NB4 (cell line): ENCODE data around the gene GOLGA8S.
"Not testable (repeated sequence)": the region's sequence is repeated elsewhere in the genome, so short reads cannot be mapped to it uniquely, and the experiment has no call there.

Experiments used
- DNase-seq: peaks from one replicate; pipeline ENCODE4 v3.0.0; 2010; ENCODE audit warnings: low read depth
- H3K4me3 ChIP-seq: one replicate; pipeline ENCODE4 v1.5.1; 2011; ENCODE audit warnings: mild to moderate bottlenecking, low read depth, low read length, moderate library complexity
- MYC ChIP-seq: IDR thresholded peaks from 2 replicates; pipeline ENCODE4 v1.6.1; 2011; ENCODE audit warnings: low read depth, low read length
- POLR2A ChIP-seq: IDR thresholded peaks from 2 replicates; pipeline ENCODE4 v1.6.1; 2011; ENCODE audit warnings: mild to moderate bottlenecking; ENCODE audit not compliant: insufficient read length; ENCODE audit errors: extremely low read depth
- TF ChIP-seq, protein P1 (sequence below): IDR thresholded peaks from 2 replicates; pipeline ENCODE4 v1.6.1; 2011; ENCODE audit warnings: low read depth, low read length
- TF ChIP-seq, protein P2 (sequence below): IDR thresholded peaks from one replicate; pipeline ENCODE4 v1.5.1; 2012; ENCODE audit warnings: low read depth, low read length

The GOLGA8S gene

DNA sequence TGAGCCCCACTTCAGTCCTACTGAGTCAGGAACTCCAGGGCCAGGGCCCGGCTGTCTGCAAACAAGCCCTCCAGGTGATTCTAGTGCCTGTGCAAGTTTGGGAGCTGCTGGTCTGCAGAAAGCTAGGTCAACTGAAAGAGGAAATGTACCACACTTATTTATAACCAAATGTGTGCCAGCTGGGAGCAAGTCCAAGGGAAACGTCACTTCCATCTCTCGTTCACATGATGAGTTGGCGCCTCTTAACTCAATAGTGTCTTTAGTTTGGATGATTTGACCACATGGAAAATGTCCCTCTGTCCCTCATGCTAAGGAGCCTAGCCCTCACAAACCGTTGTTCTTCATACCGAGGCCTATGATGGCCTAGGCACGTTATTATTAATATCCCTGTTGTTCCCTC is 43.2 kb downstream of the GOLGA8S start:
- DNase-seq: no peak
- no peak overlapping the region for H3K4me3 ChIP-seq
- TF ChIP-seq, protein P1, sequence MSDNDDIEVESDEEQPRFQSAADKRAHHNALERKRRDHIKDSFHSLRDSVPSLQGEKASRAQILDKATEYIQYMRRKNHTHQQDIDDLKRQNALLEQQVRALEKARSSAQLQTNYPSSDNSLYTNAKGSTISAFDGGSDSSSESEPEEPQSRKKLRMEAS: no peak
- TF ChIP-seq MYC: no peak
- TF ChIP-seq POLR2A: no peak
- TF ChIP-seq, protein P2, sequence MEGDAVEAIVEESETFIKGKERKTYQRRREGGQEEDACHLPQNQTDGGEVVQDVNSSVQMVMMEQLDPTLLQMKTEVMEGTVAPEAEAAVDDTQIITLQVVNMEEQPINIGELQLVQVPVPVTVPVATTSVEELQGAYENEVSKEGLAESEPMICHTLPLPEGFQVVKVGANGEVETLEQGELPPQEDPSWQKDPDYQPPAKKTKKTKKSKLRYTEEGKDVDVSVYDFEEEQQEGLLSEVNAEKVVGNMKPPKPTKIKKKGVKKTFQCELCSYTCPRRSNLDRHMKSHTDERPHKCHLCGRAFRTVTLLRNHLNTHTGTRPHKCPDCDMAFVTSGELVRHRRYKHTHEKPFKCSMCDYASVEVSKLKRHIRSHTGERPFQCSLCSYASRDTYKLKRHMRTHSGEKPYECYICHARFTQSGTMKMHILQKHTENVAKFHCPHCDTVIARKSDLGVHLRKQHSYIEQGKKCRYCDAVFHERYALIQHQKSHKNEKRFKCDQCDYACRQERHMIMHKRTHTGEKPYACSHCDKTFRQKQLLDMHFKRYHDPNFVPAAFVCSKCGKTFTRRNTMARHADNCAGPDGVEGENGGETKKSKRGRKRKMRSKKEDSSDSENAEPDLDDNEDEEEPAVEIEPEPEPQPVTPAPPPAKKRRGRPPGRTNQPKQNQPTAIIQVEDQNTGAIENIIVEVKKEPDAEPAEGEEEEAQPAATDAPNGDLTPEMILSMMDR: no peak

DNA sequence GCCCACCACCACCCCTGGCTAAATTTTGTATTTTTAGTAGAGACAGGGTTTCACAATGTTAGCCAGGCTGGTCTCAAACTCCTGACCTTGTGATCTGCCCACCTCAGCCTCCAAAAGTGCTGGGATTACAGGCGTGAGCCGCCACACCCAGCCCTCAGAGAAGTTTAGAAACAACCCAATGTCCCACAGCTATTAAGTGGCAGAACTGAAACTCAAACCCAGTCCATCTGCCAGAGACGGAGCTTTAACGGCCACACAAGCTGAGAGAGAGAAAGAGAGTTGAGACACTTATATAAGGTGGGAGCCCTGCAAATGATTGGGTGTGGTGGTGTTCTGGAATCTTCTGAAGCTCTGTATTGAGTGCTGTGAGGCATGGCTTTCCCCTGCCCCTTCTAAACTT is 43.8 kb downstream of the GOLGA8S start:
- not testable (repeated sequence) for DNase-seq, H3K4me3 ChIP-seq

DNA sequence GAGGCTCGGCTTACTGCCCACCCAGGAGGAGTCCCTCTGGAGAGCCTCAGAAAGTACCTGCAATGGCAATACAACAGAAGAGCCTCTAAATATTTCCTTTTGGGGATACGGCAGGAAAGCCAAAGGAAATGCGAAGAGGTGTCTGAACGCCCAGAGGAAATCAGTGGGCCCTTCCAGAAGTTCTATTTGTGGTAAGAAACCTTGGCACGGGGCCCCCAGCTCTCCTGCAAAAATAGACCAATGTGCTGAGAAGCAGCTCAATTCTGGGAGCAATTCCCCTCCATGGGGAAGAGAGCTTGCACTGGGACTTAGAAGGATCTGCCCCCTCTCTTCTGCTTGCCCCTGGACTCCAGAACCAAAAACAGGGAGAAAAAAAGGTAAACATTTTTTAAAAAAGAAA is 44.7 kb downstream of the GOLGA8S start:
- H3K4me3 ChIP-seq, DNase-seq: not testable (repeated sequence)

DNA sequence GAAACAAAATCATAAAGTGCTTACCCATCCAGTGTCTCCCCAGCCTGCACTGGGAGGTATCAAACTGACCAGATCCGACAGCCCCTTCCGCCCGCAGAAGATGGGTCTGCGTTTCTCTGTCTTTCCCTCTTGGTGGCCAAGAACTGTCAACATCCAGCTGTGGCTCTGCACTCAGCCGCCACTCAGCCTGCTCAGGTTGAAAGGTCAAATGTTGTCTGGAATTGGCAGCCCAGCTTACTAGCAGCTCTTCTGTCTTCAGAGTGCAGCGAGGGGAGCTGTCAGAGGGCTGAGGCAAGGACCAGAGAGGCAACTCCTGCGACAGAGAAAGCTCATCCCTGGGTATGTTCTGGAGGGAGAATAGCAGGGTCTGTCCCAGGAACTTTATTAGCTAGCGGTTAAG is 47.1 kb downstream of the GOLGA8S start:
- TF ChIP-seq, protein P1: no peak
- no peak for TF ChIP-seq MYC
- no peak for DNase-seq
- no peak overlapping the region for H3K4me3 ChIP-seq

DNA sequence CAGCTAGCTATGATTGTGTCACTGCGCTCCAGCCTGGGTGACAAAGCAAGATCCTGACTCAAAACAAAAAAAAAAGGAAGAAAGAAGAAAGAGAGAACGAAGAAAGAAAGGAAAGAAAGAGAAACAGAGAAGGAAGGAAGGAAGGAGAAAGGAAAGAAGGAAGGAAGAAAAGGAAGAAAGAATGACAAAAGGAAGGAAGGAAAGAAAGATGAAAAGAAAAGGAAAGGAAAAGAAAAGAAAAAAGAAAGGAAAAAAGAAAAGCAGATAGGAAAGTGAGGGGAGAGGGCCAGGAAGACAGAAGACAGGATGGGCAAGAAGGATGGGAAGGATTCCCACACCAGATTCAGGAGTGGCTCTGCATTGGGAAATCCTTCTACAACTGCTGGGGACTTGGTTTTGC is 47.6 kb downstream of the GOLGA8S start:
- DNase-seq: no peak
- TF ChIP-seq, protein P1: no peak
- TF ChIP-seq MYC: no peak
- TF ChIP-seq POLR2A: no peak
- TF ChIP-seq, protein P2: no peak
- no peak overlapping the region for H3K4me3 ChIP-seq

DNA sequence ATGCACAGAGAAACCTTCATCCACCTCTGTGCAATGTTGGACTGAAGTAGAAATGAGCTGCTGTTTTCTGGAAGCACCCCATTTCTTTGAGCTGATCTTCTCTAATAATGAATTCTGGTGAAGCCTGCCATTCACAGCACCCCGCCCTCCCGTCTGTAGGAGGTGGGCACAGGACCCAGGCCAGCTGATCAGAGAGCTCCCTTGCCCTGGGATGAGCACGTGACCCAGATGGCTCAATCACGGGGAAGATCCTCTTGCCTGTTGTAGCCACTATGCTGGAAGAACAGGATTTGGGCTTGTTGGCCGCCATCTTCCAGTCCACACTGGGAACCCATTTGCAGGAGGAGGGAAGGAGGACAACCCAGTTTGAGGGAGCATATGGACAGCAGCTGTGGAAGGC is 48.0 kb downstream of the GOLGA8S start:
- no peak for DNase-seq
- H3K4me3 ChIP-seq: no peak overlapping the region
- no peak for TF ChIP-seq POLR2A
- TF ChIP-seq, protein P2: no peak

DNA sequence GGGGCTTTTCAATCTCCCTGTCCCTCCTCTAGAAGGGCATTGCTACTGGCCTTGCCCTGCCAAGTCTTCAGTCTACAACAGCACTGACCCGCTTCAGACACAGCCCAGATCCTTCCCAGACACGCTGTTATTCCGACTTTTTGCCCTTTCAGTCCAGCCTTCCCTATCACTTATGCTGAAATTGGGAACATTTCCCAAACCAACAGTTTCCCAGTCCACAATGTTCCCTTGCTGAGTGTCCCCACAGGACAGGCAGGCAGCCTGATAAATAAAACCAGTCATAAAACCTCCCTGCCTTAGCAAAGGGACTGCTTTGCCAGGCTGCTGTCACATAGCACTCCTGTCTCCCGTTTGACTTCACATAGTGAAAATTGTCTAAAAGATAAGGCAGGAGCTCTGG is 49.0 kb downstream of the GOLGA8S start:
- TF ChIP-seq, protein P1: no peak
- TF ChIP-seq POLR2A (no peak), MYC (no peak)
- TF ChIP-seq, protein P2: no peak
- DNase-seq: no peak
- no peak overlapping the region for H3K4me3 ChIP-seq

DNA sequence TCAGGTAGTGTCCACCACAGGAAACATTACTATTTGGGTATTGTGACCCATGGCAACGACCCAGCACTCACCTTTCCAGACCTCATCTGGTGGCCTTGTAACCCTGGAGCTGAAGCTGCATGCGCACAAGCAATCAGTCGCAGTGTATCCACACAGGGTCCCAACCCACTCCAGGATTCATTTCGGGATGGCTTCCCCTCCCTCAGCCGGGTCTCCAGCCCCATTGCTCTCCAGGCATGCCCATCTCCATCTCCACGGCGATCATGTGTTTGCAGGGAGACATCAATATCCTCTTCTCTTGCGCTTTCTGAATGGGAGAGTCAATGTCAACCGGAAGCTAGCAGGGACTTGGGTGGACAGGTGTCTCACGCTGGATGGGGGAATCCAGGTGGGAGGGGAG is 57.3 kb downstream of the GOLGA8S start:
- TF ChIP-seq POLR2A (no peak), MYC (no peak)
- TF ChIP-seq, protein P1: no peak
- TF ChIP-seq, protein P2: no peak
- no peak overlapping the region for H3K4me3 ChIP-seq
- no peak for DNase-seq

DNA sequence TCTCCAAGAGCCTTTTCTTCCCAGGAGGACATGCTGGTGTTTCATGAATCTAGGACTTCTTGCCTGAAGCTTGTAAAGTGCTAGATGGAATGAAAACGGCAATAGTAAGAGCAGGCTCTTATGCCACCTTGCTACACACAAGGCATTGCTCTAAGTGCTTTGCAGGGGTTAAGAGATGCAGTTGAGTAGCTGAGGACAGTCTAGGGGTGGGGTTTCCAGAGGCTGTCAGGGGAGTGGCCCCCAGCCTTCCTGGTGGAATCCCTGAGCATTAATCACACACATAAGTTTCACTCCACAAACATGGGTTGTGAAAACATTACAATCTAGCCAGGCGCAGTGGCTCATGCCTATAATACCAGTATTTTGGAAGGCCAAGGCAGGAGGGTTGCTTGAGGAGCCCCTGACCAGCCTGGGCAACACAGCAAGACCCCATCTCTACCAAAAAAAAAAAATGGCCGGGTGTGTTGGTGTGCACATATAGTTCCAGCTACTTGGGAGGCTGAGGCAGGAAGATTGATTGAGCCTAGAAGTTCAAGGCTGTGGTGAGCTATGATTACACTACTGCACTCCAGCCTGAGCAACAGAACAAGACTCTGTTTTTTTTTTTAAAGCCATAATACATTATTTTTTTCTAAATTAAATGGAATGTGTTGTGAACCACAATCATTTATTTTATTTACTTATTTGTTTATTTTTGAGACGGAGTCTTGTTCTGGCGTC is 58.5 kb downstream of the GOLGA8S start:
- H3K4me3 ChIP-seq: not testable (repeated sequence)

More for the DNA sequence above, 58.5 kb downstream of the GOLGA8S start:
- DNase-seq: not testable (repeated sequence)
